ENCODE results near the gene MEAK7. TPM values are rescaled to one million over a fixed set of nuclear protein-coding genes. Genes with fewer than 3 reads are reported as not detected.
A peak's percentile ranks its signal among the peaks of the same experiment; 100 is the strongest.

MEAK7 gene
- total and polyA plus RNA-seq, 12 donors: 3.2 to 7.6 (median 5.5) TPM

GRCh38 chr16:84461413-84462295 lies 42.8 kb downstream of the MEAK7 start:
- WGBS, 2 donors: 90 to 92% methylated on average over 30 of the region's 30 CpGs
- no peaks in the 10 kb centered on the region for H3K27me3 ChIP-seq
- no peak overlapping the region for H3K4me3 ChIP-seq
- TF ChIP-seq, protein P1, sequence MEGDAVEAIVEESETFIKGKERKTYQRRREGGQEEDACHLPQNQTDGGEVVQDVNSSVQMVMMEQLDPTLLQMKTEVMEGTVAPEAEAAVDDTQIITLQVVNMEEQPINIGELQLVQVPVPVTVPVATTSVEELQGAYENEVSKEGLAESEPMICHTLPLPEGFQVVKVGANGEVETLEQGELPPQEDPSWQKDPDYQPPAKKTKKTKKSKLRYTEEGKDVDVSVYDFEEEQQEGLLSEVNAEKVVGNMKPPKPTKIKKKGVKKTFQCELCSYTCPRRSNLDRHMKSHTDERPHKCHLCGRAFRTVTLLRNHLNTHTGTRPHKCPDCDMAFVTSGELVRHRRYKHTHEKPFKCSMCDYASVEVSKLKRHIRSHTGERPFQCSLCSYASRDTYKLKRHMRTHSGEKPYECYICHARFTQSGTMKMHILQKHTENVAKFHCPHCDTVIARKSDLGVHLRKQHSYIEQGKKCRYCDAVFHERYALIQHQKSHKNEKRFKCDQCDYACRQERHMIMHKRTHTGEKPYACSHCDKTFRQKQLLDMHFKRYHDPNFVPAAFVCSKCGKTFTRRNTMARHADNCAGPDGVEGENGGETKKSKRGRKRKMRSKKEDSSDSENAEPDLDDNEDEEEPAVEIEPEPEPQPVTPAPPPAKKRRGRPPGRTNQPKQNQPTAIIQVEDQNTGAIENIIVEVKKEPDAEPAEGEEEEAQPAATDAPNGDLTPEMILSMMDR (IDR thresholded peaks at IDR 0.05): no peak
- intact Hi-C loops (cut with DNase I): no loop called here
- H3K36me3 ChIP-seq: peaks cover 0 to 24% (median under 1%) of the 10 kb centered on the region in 9 donors
- DNase-seq (no peak), ATAC-seq (no peak)
- peaks cover 0 to 7% (median 2%) of the 10 kb centered on the region in 11 donors for H3K9me3 ChIP-seq
- peaks cover 0 to 8% (median 0%) of the 10 kb centered on the region in 9 donors for H3K4me1 ChIP-seq
- no peak overlapping the region for H3K27ac ChIP-seq

DNA sequence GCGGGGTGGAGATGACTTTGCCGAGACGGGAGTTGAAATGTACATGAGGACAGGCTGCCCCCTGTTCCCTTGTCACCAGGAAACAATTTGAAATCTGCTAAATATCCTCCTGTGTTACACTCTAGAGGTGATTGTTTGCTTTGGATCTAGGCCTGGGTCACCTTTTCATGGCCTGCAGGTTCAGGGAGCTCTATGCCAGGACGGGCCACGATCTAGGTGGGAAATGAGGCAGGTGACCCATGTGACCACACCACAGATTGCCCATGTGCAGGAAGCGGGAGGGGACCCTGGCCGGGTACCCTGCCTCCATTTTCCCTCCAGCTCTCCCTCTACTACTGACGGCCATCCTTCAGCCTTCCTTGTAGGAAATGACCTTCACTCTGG lies 43.4 kb downstream of the MEAK7 start:
- Histone ChIP-seq H3K27ac (no peak overlapping the region), H3K27me3 (no peaks in the 10 kb centered on the region), H3K36me3 (peaks cover 0 to 24% (median 0%) of the 10 kb centered on the region in 9 donors), H3K9me3 (peaks cover 0 to under 1% (median 0%) of the 10 kb centered on the region in 11 donors), H3K4me3 (no peak overlapping the region), H3K4me1 (peaks cover 0 to 8% (median 0%) of the 10 kb centered on the region in 9 donors)
- TF ChIP-seq, protein P1 (IDR thresholded peaks at IDR 0.05): no peak
- WGBS, 2 donors: 85 to 93% methylated on average over 8 of the region's 8 CpGs
- intact Hi-C loops (cut with DNase I): no loop called here
- ATAC-seq (no peak), DNase-seq (no peak)

DNA sequence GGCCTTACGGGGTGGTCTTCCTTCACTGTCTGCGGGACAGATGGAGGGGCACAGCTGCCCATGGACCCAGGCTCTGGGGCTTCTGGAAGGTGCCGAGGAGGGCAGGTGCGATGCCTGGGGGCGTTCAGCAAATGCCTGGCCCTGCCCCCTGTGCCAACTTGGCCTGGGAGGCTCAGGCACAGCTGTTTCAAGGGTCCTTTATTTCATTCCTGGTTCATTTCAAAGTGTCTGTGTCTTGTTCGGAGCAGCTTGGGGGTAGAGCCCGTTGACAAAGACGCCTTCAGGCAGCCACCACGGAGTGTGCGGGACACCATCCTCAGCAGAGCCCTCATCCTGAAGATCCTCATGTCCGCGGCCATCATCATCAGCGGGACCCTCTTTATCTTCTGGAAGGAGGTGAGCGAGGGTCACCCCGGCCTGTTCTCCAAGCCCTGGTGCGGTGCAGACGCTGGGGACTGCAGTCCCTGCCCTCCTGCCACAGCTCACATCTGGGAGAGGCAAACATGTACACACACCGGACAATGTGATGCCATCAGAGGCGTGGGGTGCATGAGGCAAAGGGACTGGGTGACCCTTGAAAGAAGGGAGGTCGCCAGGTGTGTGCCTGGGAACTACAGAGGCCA lies 43.9 kb downstream of the MEAK7 start:
- no peaks in the 10 kb centered on the region for H3K9me3 ChIP-seq
- H3K36me3 ChIP-seq: peaks cover 0 to 24% (median 0%) of the 10 kb centered on the region in 9 donors
- no peak overlapping the region for H3K27ac ChIP-seq
- H3K4me1 ChIP-seq: peaks cover 0 to 8% (median 0%) of the 10 kb centered on the region in 9 donors
- DNase-seq: no peak
- ATAC-seq: peak in 3 of 8 donors; percentile 5 to 35 (median 11)
- TF ChIP-seq, protein P1 (IDR thresholded peaks at IDR 0.05): no peak
- H3K27me3 ChIP-seq: no peaks in the 10 kb centered on the region
- intact Hi-C loops (cut with DNase I): no loop called here
- no peak overlapping the region for H3K4me3 ChIP-seq
- 85 to 86% methylated on average over 20 of the region's 20 CpGs for WGBS, 2 donors

GRCh38 chr16:84459941-84460405 lies 44.5 kb downstream of the MEAK7 start:
- Histone ChIP-seq H3K27ac (no peak overlapping the region), H3K9me3 (no peaks in the 10 kb centered on the region), H3K27me3 (no peaks in the 10 kb centered on the region), H3K4me1 (peaks cover 0 to 8% (median 0%) of the 10 kb centered on the region in 9 donors), H3K4me3 (no peak overlapping the region), H3K36me3 (peaks cover 0 to 24% (median 0%) of the 10 kb centered on the region in 9 donors)
- TF ChIP-seq, protein P1 (IDR thresholded peaks at IDR 0.05): no peak
- WGBS, 2 donors: 64 to 76% methylated on average over 14 of the region's 14 CpGs
- intact Hi-C loops (cut with DNase I): no loop called here
- ATAC-seq: peak in 5 of 8 donors; percentile 5 to 79 (median 43)
- DNase-seq: no peak

Data from heart right ventricle (tissue), 16 donors.